ENCODE measurements around the gene DEFB110. TPM values are rescaled to one million over a fixed set of nuclear protein-coding genes. Genes with fewer than 3 reads are reported as not detected.
A peak's percentile ranks its signal among the peaks of the same experiment; 100 is the strongest.

The DEFB110 gene
- total and polyA plus RNA-seq, 2 of the 13 experiments (the other 11 are each of a cell fraction or from before 2014, with no cell fraction given): not detected

DNA sequence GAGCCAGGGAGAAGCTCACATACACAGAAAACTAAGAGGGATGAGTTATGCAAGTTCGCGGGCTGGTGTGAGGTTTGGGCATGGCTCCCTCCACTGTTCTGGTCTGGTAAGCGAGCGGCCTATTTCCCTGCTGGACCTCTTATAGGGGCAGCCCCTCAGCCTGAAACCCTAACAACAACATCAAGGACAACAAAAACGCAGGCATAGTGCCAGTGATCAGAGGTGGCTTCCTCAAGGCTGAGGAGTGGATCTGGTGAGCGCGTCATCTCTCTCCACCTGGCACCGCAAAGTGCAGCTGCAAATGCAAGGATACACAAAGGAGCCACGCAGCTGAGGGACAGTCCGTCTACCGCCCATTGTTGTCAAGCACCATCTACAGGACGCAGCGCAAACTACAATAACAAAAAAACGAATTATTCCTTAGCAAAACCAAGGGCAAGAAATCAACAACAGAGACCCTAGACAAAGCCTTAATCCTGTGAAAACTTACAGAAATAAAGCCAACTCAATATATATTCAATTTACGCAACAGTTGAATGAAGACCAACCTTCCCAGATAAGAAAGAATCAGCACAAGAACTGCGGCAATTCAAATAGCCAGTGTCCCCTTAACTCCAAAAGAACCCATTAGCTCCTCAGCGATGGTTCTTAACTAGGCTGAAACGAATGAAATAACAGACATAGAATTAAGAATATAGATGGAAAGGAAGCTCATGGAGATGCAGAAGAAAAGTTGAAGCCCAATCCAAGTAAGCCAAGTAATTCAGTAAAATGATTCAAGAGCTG lies 9.2 kb upstream of the DEFB110 start (continued):
- TF ChIP-seq, protein P1, sequence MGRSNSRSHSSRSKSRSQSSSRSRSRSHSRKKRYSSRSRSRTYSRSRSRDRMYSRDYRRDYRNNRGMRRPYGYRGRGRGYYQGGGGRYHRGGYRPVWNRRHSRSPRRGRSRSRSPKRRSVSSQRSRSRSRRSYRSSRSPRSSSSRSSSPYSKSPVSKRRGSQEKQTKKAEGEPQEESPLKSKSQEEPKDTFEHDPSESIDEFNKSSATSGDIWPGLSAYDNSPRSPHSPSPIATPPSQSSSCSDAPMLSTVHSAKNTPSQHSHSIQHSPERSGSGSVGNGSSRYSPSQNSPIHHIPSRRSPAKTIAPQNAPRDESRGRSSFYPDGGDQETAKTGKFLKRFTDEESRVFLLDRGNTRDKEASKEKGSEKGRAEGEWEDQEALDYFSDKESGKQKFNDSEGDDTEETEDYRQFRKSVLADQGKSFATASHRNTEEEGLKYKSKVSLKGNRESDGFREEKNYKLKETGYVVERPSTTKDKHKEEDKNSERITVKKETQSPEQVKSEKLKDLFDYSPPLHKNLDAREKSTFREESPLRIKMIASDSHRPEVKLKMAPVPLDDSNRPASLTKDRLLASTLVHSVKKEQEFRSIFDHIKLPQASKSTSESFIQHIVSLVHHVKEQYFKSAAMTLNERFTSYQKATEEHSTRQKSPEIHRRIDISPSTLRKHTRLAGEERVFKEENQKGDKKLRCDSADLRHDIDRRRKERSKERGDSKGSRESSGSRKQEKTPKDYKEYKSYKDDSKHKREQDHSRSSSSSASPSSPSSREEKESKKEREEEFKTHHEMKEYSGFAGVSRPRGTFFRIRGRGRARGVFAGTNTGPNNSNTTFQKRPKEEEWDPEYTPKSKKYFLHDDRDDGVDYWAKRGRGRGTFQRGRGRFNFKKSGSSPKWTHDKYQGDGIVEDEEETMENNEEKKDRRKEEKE (IDR thresholded peaks at IDR 0.05): no peak
- TF ChIP-seq, protein P2, sequence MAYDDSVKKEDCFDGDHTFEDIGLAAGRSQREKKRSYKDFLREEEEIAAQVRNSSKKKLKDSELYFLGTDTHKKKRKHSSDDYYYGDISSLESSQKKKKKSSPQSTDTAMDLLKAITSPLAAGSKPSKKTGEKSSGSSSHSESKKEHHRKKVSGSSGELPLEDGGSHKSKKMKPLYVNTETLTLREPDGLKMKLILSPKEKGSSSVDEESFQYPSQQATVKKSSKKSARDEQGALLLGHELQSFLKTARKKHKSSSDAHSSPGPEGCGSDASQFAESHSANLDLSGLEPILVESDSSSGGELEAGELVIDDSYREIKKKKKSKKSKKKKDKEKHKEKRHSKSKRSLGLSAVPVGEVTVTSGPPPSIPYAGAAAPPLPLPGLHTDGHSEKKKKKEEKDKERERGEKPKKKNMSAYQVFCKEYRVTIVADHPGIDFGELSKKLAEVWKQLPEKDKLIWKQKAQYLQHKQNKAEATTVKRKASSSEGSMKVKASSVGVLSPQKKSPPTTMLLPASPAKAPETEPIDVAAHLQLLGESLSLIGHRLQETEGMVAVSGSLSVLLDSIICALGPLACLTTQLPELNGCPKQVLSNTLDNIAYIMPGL (CRISPR knock-in tag; IDR thresholded peaks at IDR 0.05; ENCODE audit: borderline replicate concordance in 1 of 2, low read depth in 1 of 2): peak in 1 of 2 experiments; percentile 63; a peak in 1 of 4 replicates

DNA sequence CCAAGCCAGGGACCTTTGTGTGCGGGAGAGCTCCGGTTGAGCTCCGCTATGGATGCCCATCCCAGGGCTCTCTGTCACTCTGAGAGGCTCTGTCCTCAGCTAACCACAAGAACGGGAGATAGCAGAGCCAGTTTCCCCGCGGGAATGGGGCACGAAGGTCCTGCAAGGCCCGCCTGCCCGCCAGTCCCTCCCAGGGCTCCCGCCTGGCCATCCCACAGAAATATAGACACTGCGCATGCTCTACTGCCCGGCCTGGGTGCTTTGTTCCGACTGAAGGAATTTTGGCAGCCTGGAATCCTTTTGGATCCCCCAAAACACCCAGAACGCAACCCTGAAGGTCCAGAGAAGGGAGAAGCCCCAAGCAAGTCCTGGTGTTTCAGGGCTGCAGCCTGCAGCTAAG lies 8.6 kb upstream of the DEFB110 start:
- ChIA-PET CTCF (ENCODE audit: low intra/inter-chr PET ratio, low total read pairs) (no interaction called here), POLR2A (no interaction called here)
- TF ChIP-seq ZNF44 (CRISPR knock-in tag; IDR thresholded peaks at IDR 0.05) (no peak), ZNF292 (CRISPR knock-in tag; IDR thresholded peaks at IDR 0.05; ENCODE audit: borderline replicate concordance, low read depth) (no peak), RAD51 (IDR thresholded peaks at IDR 0.05; ENCODE audit: borderline replicate concordance) (no peak), EED (CRISPR knock-in tag; IDR thresholded peaks at IDR 0.05) (0 out of 2 replicates have a peak, but pooled peaks have one; percentile 73), ZFP1 (CRISPR knock-in tag; IDR thresholded peaks at IDR 0.05) (no peak), SNRNP70 (IDR thresholded peaks at IDR 0.05; ENCODE audit: low read depth, low read length) (no peak), TBX2 (CRISPR knock-in tag; IDR thresholded peaks at IDR 0.05; ENCODE audit: borderline replicate concordance) (0 out of 2 replicates have a peak, but pooled peaks have one; percentile 23)
- TF ChIP-seq, protein P3, sequence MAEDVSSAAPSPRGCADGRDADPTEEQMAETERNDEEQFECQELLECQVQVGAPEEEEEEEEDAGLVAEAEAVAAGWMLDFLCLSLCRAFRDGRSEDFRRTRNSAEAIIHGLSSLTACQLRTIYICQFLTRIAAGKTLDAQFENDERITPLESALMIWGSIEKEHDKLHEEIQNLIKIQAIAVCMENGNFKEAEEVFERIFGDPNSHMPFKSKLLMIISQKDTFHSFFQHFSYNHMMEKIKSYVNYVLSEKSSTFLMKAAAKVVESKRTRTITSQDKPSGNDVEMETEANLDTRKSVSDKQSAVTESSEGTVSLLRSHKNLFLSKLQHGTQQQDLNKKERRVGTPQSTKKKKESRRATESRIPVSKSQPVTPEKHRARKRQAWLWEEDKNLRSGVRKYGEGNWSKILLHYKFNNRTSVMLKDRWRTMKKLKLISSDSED (CRISPR knock-in tag; IDR thresholded peaks at IDR 0.05): no peak
- TF ChIP-seq, protein P4, sequence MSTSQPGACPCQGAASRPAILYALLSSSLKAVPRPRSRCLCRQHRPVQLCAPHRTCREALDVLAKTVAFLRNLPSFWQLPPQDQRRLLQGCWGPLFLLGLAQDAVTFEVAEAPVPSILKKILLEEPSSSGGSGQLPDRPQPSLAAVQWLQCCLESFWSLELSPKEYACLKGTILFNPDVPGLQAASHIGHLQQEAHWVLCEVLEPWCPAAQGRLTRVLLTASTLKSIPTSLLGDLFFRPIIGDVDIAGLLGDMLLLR (CRISPR knock-in tag; IDR thresholded peaks at IDR 0.05): no peak
- BruUV-seq (replicated peaks): no TSS peak
- 0 out of 2 replicates have a peak, but pooled peaks cover 7% of the 10 kb centered on the region for H3K4me1 ChIP-seq (ENCODE audit: insufficient read depth, low read length)
- intact Hi-C loops (cut with micrococcal nuclease; ENCODE audit: unreplicated experiment): no loop called here
- no peak overlapping the region for H3K9ac ChIP-seq (ENCODE audit: insufficient read depth, low read depth, low read length)
- no peak overlapping the region for H3K27ac ChIP-seq (ENCODE audit: extremely low read length, insufficient read depth, low read length)
- no peak for DNase-seq (ENCODE audit: low spot score)
- no peak for FAIRE-seq
- in situ Hi-C loops (cut with HindIII; ENCODE audit: extremely low pct_ligation_motif_present, low pct_unique_long_range_greater_than_20kb): no loop called here
- H3K4me2 ChIP-seq (ENCODE audit: low read depth, low read length): peak overlapping the region; percentile 73
- no peaks in the 10 kb centered on the region for H3K9me3 ChIP-seq (ENCODE audit: low read length)
- no peaks in the 10 kb centered on the region for H3K79me2 ChIP-seq (ENCODE audit: insufficient read depth, low read length)
- H2AFZ ChIP-seq (ENCODE audit: low read length): no peak overlapping the region
- ATAC-seq: peak; percentile 50
- H3K4me3 ChIP-seq (replicated peaks in 1 of 3; ENCODE audit: insufficient read depth in 1 of 3, low read depth in 2 of 3, low read length in 3 of 3): peak overlapping the region in 1 of 3 experiments; percentile 52; a peak in 1 of 6 replicates
- H3K27me3 ChIP-seq (ENCODE audit: control insufficient read depth in 1 of 2, insufficient read depth in 2 of 2, low read length in 2 of 2): no peaks in the 10 kb centered on the region
- 45% methylated on average over 6 of the region's 14 CpGs for WGBS (ENCODE audit: low lambda C conversion rate)
- H4K20me1 ChIP-seq (ENCODE audit: insufficient read depth, low read length): no peaks in the 10 kb centered on the region
- H3K36me3 ChIP-seq (replicated peaks in 1 of 2; ENCODE audit: control insufficient read depth in 1 of 2, insufficient read depth in 2 of 2, low read length in 2 of 2): no peaks in the 10 kb centered on the region
